Islet precursor cell (in vitro differentiated cells): ENCODE results near the gene SP140.
"Not testable (repeated sequence)": the region's sequence is repeated elsewhere in the genome, so short reads cannot be mapped to it uniquely, and the experiment has no call there.

ENCODE experiments used
- DNase-seq: peaks from one replicate; pipeline ENCODE4 v3.0.0-alpha.2; 2018

Gene SP140

GRCh38 chr2:230328155-230328458, 102.6 kb downstream of the SP140 start:
- no peak for DNase-seq

GRCh38 chr2:230329946-230330605, 104.5 kb downstream of the SP140 start:
- DNase-seq, result no peak

GRCh38 chr2:230330725-230331124, 105.2 kb downstream of the SP140 start:
- no peak for DNase-seq

GRCh38 chr2:230335461-230335863, 109.9 kb downstream of the SP140 start:
- no peak for DNase-seq

- DNase-seq, result no peak
Observed at GRCh38 chr2:230335864-230336506, 110.4 kb downstream of the SP140 start.

- not testable (repeated sequence) for DNase-seq
Observed at GRCh38 chr2:230341936-230342528, 116.5 kb downstream of the SP140 start.

GRCh38 chr2:230343041-230343624, 117.6 kb downstream of the SP140 start:
- not testable (repeated sequence) for DNase-seq

GRCh38 chr2:230343747-230344146, 118.2 kb downstream of the SP140 start:
- no peak for DNase-seq

- DNase-seq, result no peak
Observed at GRCh38 chr2:230346465-230346864, 120.9 kb downstream of the SP140 start.

- DNase-seq, result no peak
Observed at GRCh38 chr2:230346921-230347533, 121.5 kb downstream of the SP140 start.

GRCh38 chr2:230347659-230348305, 122.2 kb downstream of the SP140 start:
- DNase-seq, result no peak

GRCh38 chr2:230348787-230349186, 123.3 kb downstream of the SP140 start:
- no peak for DNase-seq

- no peak for DNase-seq
Observed at GRCh38 chr2:230356084-230356483, 130.5 kb downstream of the SP140 start.

- DNase-seq, result no peak
Observed at GRCh38 chr2:230358305-230358704, 132.8 kb downstream of the SP140 start.

- DNase-seq, result no peak
Observed at GRCh38 chr2:230360028-230360427, 134.5 kb downstream of the SP140 start.

- no peak for DNase-seq
Observed at GRCh38 chr2:230362030-230362691, 136.6 kb downstream of the SP140 start.
